NT2/D1 (cell line): ENCODE data around the gene ABCD2.
"Not testable (repeated sequence)": the region's sequence is repeated elsewhere in the genome, so short reads cannot be mapped to it uniquely, and the experiment has no call there.

Source experiments
- DNase-seq: peaks from one replicate; pipeline ENCODE4 v3.0.0-alpha.2; 2011; ENCODE audit warnings: low read depth, low spot score
- H3K27me3 ChIP-seq: 2 replicates; pipeline ENCODE4 v1.6.0; 2011; ENCODE audit warnings: mild to moderate bottlenecking; ENCODE audit not compliant: insufficient read length, insufficient read depth
- H3K36me3 ChIP-seq: 2 replicates; pipeline ENCODE4 v1.6.1; 2011; ENCODE audit warnings: mild to moderate bottlenecking, low read length, mixed read lengths; ENCODE audit not compliant: insufficient read depth, insufficient read length
- H3K4me1 ChIP-seq: 2 replicates; pipeline ENCODE4 v1.5.1; 2011; ENCODE audit not compliant: insufficient read depth, insufficient read length
- H3K4me3 ChIP-seq: 2 replicates; pipeline ENCODE4 v1.5.1; 2011; ENCODE audit warnings: low read depth; ENCODE audit not compliant: insufficient read length
- H3K9ac ChIP-seq: 2 replicates; pipeline ENCODE4 v1.6.0; 2011; ENCODE audit warnings: low read depth; ENCODE audit not compliant: insufficient read length
- H3K9me3 ChIP-seq: 2 replicates; pipeline ENCODE4 v1.5.1; 2011; ENCODE audit warnings: mild to moderate bottlenecking, low read length; ENCODE audit not compliant: insufficient read depth
- SUZ12 ChIP-seq: IDR thresholded peaks from 2 replicates; pipeline ENCODE4 v1.6.1; 2011; ENCODE audit not compliant: insufficient read length, insufficient read depth; ENCODE audit errors: extremely low read depth
- YY1 ChIP-seq: IDR thresholded peaks from 2 replicates; pipeline ENCODE4 v1.6.1; 2011; ENCODE audit not compliant: insufficient read length, insufficient read depth
- ZNF274 ChIP-seq: IDR thresholded peaks from 2 replicates; pipeline ENCODE4 v1.6.1; 2011; ENCODE audit warnings: mild to moderate bottlenecking, low read depth, low read length

Gene ABCD2

GRCh38 chr12:39632670-39633069 lies 13.1 kb upstream of the ABCD2 start:
- no peak overlapping the region for H3K4me3 ChIP-seq
- no peaks in the 10 kb centered on the region for H3K27me3 ChIP-seq
- no peak for DNase-seq
- H3K36me3 ChIP-seq, result no peaks in the 10 kb centered on the region
- no peaks in the 10 kb centered on the region for H3K9me3 ChIP-seq
- no peak for TF ChIP-seq SUZ12
- no peak for TF ChIP-seq ZNF274
- H3K4me1 ChIP-seq, result no peaks in the 10 kb centered on the region
- no peak overlapping the region for H3K9ac ChIP-seq

GRCh38 chr12:39628836-39629235 lies 9.2 kb upstream of the ABCD2 start:
- H3K36me3 ChIP-seq, result no peaks in the 10 kb centered on the region
- TF ChIP-seq SUZ12 (no peak), YY1 (no peak), ZNF274 (no peak)
- no peak for DNase-seq
- no peaks in the 10 kb centered on the region for H3K9me3 ChIP-seq
- H3K27me3 ChIP-seq, result no peaks in the 10 kb centered on the region
- no peak overlapping the region for H3K9ac ChIP-seq
- H3K4me3 ChIP-seq, result no peak overlapping the region
- peaks cover 2% of the 10 kb centered on the region for H3K4me1 ChIP-seq

DNA sequence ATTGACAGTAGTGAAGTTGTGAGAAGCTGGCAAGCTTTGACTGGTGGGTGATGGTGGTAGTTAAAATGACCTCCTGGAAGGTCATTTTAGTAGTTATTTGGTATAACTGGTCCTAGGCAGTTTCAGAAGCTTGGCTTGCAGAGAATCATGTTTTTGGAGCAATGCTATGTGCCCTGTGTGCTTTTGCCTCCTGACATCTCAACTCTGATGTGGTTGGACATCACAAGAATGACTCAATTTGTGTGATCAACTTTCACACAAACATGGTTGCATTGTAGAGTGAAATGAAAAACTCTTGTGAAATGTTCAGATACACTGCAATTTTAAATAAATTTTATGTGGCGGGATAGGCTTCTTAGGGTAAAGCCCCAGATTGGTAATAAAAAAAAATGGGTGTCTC lies 8.3 kb upstream of the ABCD2 start:
- DNase-seq, result no peak

DNA sequence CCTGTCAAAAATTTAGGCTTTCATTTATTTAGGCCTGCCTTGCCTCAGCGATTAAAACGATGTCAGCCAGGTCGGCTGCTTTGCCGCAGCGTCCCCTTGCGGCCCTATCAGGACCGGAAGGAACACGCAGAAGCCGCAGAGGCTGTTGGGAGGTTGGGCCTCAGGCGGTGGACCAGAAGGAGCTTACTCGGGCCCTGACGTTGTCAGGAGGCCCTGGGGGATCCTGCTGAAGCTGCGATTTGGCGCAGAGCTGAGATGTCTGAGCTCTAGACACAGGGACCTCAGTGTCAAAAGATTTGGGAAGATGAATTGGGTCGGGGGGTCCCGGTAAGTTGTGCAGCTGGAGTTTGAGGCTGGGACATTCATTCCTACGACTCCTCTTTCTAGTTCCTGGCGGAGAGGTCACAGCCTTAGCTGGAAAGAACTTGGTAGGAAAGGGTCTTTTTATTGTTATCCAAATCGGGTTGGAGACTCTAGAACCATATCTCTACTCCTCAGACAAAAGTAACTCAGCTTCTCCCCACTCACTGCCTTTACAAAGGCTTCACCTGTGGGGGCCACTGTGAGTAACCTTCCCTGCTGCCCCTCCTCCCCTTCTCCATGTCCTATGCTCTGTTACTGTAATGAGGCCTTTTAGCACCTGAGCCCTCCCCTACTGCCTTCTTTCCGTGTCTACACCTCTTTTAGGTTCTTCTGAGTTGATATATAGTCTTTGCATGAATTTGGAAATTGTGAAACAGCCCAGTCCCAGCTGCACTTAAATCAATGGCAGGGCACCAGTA lies 6.6 kb upstream of the ABCD2 start:
- no peak for TF ChIP-seq SUZ12
- TF ChIP-seq ZNF274, result no peak
- no peak for TF ChIP-seq YY1
- Histone ChIP-seq H3K9ac (no peak overlapping the region), H3K4me3 (no peak overlapping the region), H3K9me3 (no peaks in the 10 kb centered on the region), H3K36me3 (no peaks in the 10 kb centered on the region), H3K27me3 (no peaks in the 10 kb centered on the region), H3K4me1 (peaks cover 2% of the 10 kb centered on the region)
- no peak for DNase-seq

More for the DNA sequence above, 8.3 kb upstream of the ABCD2 start:
- TF ChIP-seq SUZ12 (no peak), YY1 (no peak), ZNF274 (no peak)
- H3K9ac ChIP-seq, result no peak overlapping the region
- no peak overlapping the region for H3K4me3 ChIP-seq
- no peaks in the 10 kb centered on the region for H3K9me3 ChIP-seq
- peaks cover 2% of the 10 kb centered on the region for H3K4me1 ChIP-seq
- H3K27me3 ChIP-seq, result no peaks in the 10 kb centered on the region
- H3K36me3 ChIP-seq, result no peaks in the 10 kb centered on the region

- Histone ChIP-seq H3K27me3 (peaks cover 5% of the 10 kb centered on the region), H3K4me1 (peaks cover 2% of the 10 kb centered on the region), H3K4me3 (no peak overlapping the region), H3K9me3 (no peaks in the 10 kb centered on the region), H3K36me3 (no peaks in the 10 kb centered on the region), H3K9ac (no peak overlapping the region)
- TF ChIP-seq YY1, result no peak
- no peak for TF ChIP-seq SUZ12
- TF ChIP-seq ZNF274, result no peak
- no peak for DNase-seq
These were observed 4.3 kb upstream of the ABCD2 start for GRCh38 chr12:39623919-39624318.

DNA sequence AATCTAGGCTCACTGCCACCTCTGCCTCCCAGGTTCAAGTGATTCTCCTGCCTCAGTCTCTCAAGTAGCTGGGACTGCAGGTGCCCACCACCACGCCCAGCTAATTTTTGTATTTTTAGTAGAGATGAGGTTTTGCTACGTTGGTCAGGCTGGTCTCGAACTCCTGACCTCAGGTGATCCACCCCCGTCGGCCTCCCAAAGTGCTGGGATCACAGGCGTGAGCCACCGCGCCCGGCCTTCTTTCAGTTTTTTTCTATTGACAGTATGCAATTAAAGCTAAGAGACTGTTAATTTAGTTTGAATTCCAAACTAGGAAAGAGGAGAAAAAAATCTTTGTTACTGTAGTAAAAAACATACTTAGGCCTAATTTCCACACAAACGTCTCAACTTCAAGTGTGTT lies 3.6 kb upstream of the ABCD2 start:
- not testable (repeated sequence) for H3K36me3 ChIP-seq, H3K4me1 ChIP-seq, H3K9me3 ChIP-seq, H3K4me3 ChIP-seq, DNase-seq, H3K9ac ChIP-seq
- peaks cover 12% of the 10 kb centered on the region for H3K27me3 ChIP-seq

GRCh38 chr12:39622306-39622705 lies 2.7 kb upstream of the ABCD2 start:
- Histone ChIP-seq H3K36me3 (no peaks in the 10 kb centered on the region), H3K4me3 (no peak overlapping the region), H3K9ac (no peak overlapping the region), H3K27me3 (peaks cover 12% of the 10 kb centered on the region), H3K4me1 (peaks cover 2% of the 10 kb centered on the region), H3K9me3 (no peaks in the 10 kb centered on the region)
- no peak for TF ChIP-seq YY1
- no peak for TF ChIP-seq ZNF274
- TF ChIP-seq SUZ12, result no peak
- no peak for DNase-seq

- H3K4me3 ChIP-seq, result no peak overlapping the region
- no peaks in the 10 kb centered on the region for H3K36me3 ChIP-seq
- H3K9ac ChIP-seq, result no peak overlapping the region
- TF ChIP-seq YY1 (no peak), SUZ12 (no peak)
- H3K27me3 ChIP-seq, result peaks cover 12% of the 10 kb centered on the region
- no peaks in the 10 kb centered on the region for H3K9me3 ChIP-seq
- H3K4me1 ChIP-seq, result peaks cover 2% of the 10 kb centered on the region
- DNase-seq, result no peak
These were observed 2.1 kb upstream of the ABCD2 start for GRCh38 chr12:39621670-39622069.
